Skin of body (tissue), 2 donors: ENCODE measurements around the gene LAMA1. TPM values are rescaled to one million over a fixed set of nuclear protein-coding genes. Genes with fewer than 3 reads are reported as not detected.

ENCODE experiments used
- DNase-seq: peaks from one replicate; lab custom pipeline; 2025; lab: John Stamatoyannopoulos, UW
- total RNA-seq: library from RNA; depleted of rRNA; stranded (reverse); fragments of >200 nt; gene quantifications from one replicate; pipeline ENCODE4 v1.2.3, GENCODE V29; 2014

The LAMA1 gene
- total RNA-seq, 1 donor from 2014 or later: 2.4 TPM

DNA sequence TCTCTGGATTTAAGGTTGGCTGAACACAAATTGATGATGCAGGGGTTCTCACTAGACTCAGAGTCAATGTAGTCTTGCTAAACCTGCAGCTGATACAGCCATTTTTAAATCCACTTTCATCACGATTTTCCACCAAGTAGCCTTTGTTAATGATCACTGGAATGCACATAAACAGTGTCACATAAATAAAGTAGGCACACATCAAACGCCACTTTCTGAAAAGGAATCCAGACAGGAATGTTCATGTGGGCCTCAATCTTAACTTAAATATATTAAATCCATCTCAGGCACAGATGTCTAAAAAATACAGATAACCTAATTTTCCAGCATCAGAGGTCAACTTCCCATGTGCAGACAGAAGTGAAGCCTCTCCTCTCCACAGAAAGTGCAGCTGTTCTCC lies 58.3 kb downstream of the LAMA1 start:
- DNase-seq: no peak

DNA sequence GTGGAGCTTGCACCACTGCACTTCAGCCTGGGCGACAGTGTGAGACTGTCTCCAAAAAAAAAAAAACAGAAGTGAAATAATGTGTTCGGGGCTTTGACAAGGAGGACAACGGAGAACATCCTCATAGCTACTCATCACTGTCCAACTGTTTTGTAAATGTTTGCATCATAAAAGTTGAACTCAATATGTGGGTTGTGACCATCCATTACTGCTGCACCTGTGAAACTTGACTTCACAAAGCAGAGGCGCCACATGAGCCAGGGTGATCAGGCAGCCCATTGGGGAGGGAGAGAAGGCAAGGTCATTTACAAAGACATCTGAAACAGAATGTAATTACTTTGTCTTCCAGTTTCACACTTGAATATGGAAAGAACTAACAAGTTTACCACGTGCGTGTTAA lies 61.6 kb downstream of the LAMA1 start:
- no peak for DNase-seq

DNA sequence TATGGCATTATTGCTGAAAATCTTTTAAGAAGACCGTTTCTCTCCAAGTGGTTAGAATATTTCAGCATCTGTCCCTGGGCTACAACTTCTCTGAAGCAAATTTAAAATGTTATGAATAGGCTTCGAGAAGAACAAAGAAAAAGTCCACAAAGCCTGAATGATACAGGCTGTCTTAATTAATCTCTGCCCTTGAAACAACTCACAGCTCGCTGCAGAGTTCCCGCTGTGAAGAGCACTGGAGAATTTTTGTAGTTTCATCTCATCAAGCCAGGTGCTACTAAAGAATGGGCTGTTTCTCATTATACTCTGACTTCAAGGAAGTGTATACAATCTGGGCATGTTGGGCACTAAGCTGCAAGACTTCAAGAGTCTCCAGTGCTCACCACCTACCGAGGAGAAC lies 67.6 kb downstream of the LAMA1 start:
- no peak for DNase-seq

DNA sequence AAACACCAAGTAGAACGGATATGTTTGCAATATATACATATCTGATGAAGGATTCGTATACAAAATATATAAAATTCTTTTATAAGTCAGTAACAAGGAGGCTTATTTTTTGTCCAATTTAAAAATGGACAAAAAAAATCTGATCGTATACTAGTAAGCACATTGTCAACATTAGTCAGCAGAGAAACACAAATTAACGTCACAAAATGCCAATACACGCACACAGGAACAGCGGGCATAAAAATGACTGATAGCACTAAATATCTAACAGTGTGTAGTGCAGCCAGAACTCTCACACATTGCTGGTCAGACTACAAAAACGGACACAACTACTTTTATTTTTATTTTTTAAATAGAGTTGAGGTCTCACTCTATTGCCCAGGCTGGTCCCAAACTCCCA lies 69.5 kb downstream of the LAMA1 start:
- DNase-seq: no peak

DNA sequence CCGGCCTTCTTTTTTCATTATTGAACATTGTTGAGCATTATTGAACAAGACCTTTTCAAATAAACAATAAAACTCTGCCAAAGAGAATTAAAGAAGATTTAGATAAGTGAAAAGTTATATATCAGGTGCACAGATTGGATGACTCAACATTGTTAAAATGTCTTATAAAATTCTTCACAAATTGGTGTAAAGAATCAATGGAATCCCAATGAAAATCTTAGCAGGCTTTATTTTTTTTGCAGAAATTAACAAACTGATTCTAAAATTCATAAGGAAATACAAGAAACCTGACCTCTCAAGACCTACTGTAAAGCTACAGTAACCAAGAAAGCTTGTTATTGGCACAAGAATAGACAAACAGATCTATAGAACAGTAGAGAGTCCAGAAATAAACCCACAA lies 70.3 kb downstream of the LAMA1 start:
- no peak for DNase-seq

DNA sequence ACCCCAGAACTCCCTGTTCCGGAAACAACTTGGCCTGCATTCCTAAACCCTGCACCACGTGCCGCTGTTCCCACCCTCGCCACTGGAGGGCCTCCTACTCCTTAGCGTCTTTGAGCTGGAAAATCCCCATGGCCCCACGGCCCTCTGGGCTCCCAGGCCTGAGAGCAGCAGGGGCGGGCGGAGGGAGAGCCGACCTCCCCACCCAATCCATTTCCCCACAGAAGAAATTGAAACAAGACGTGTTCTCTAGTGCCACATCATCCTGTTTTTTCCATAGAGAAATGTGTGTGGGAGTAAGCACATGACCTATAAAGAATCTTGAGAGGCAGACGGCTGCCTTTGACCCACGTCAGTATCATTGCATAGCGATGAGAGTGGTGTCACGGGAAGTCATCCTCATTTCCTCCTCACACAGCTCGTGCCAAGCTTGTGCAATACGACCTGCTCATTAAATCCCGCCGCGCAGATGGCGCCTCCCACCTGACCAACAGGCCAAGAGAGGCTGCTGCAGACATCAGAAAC lies 79.2 kb downstream of the LAMA1 start:
- peak; percentile 87 for DNase-seq

DNA sequence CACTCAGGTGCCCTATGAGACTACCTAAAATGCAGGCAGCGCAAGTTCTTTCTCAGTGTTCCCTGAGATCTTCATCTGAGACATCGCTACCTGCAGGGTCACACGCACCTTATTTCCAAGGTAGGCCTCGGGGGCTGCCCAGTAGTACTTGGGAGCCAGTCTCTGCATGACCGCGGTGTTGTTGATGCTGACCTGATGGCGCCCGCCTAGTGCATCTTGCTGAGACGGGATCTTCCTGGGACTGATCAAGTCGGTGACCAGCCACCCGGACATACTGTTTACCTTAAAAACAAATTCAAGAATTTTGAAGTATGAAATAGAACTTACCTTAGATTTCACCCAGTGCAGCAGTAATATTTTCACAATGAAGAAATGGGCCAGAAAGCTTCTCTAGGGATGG lies 80.1 kb downstream of the LAMA1 start:
- DNase-seq: no peak

DNA sequence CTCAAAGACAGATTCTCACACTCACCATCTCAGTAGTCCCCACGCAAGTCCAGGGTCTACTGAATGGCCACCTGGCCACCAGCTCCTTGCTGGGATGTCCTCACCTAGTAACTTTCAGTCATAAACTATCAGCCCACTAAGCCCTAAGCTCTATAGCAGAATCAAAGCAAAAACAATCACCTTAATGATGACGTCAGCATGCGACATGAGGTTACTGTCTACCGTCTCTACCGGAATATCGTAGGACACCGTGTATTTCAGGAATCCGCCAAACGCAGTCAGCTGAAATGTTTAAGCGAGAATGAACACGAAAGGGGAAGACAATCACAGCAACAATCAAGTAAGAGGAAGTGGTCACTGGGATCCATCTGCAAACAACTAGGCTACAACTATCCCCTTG lies 81.8 kb downstream of the LAMA1 start:
- no peak for DNase-seq

DNA sequence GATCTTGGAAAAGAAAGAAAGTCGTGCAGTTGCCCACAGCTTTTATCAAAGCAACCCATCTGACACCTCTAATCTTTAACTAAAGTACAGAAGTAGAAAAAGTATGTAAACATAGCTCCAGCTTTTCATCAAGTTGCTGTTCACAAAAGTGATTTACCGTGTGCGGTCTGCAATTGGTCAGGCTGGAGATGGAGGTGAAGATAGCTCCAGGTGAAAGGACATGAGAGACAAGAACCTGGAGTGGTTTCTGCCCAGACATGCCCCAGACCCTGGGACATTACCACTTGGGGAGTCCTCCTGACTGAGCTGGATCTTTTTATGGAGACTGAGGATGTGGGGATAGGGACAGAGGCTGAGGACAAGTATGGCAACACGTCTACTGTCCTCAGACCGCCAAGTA lies 82.7 kb downstream of the LAMA1 start:
- DNase-seq: no peak

DNA sequence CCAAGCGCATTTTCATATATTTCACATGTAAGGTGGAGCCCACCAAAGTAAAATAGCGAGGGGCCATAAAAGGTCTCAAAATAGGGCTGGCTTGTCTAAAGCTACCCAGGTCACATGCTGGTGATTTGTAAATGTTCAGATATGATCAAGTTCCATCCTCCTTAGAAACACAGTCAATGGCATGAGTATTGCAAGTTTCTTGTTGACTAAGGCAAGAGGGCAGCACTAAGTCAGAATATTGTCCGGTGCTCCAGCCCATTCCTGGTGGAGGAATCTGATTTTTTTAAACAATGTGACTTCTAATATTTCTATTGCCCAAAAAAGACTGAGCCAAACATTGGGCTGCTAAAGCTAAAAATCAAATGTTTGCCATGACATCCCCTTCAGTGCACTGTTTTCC lies 85.1 kb downstream of the LAMA1 start:
- DNase-seq: no peak

DNA sequence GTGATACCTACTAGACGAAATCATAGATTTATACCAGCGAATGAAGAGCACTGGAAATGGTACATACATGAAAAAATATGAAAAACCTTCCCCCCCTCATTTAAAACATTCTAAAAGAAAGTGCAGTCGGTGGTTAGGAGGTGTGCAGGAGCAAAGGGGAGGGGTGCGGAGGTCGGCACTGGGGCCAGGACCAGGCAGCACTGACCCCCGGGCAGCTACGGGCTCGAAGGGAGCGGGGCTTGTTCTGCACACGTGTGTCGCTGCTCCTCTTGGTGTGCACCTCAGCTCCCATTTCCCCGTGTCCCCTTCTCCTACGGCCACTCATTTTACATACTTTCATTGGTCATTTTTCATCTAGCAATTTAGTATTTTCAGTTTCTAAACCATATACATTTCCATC lies 89.0 kb downstream of the LAMA1 start:
- no peak for DNase-seq

DNA sequence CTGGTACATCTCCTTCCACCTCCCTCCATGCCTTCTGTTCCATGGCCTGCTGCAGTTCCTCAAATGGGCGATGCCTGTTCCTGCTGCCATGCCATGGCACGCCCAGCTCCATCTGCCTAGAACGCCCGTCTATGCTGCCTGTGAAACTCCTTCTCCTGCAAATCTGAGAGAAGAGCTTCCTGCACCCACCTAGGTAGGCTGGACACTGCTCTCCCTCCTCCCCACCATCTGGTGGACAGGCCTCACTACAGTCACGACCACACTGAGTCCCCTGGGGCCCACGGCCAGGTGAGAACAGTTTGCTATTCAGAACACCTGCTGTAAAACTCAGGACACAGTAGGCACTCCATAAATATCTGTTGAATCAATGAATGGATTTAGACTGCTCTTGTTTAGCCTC lies 92.4 kb downstream of the LAMA1 start:
- DNase-seq: no peak

DNA sequence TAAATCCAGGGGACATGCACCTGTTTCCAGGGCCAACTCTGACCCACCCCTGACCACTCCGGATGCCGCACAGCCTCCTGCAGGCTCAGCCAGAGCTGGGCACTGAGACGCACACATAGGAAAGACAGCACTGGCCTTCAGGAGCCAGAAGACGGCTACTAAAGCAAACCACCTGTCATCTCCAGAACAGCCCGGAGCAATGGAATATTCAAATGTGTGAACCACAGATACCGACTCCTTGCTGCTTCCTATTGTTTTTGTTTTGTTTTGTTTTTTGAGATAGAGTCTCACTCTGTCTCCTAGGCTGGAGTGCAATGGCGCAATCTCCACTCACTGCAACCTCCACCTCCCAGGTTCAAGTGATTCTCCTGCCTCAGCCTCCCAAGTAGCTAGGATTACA lies 94.0 kb downstream of the LAMA1 start:
- no peak for DNase-seq

DNA sequence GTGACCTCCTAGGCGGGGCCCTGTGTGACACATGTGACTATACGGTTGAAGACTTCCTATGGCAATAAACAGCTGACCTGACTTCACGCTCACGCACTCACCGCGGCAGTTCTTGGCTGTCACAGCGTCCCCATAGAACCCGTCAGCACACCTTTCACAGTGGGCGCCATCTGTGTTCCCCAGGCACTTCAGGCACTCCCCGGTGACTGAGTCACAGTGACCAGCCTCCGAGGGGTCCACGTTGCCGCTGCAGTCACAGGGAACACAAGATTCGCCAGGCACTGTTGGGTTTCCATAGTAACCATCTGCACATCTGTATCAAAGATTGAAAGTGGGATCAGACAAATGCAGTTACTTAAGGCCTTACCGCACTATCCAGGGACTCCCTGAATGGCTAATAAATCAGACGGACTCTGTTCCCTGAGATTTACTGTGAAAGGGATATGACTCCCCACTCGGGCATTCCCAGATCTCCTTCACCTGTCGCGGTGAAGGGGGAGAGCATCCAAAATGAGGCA lies 94.5 kb downstream of the LAMA1 start:
- no peak for DNase-seq

DNA sequence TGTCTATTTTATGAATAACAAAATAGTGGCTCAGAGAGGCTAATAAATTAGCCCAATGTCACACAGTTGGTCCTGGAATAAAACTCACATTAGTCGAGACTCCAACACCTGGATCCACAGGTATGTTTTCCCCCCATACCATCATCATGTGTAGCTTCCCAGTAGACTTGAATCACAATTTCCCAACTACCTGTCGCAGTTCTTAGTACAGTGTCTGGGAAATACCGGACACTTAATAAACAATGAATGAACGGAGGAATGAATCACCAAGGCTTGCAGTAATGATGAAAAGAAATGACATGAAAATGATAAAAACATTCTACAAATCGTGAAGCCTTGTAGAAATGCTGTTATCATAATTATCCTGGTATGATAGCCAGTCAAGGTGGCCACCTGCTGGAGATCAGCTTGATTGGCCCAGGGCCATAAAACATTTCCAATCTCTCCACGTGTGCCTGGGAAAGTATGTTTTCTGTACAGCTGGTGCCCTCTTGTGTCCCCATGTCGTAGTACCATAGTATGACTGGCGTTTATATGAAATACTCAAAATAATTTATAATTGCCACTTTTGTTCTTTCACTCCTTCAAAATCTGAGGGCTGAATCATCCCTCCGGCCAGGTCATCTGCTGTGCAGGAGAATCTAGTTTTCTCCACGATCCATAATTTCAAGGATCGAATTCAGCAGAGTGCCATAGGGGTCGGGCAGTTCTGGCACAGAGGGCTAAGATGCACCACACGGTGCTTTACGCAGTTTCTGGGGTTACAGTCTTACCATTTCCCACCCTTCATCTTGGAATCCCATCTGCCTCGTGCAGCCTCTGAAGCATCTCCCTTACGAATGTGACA lies 95.4 kb downstream of the LAMA1 start:
- no peak for DNase-seq

DNA sequence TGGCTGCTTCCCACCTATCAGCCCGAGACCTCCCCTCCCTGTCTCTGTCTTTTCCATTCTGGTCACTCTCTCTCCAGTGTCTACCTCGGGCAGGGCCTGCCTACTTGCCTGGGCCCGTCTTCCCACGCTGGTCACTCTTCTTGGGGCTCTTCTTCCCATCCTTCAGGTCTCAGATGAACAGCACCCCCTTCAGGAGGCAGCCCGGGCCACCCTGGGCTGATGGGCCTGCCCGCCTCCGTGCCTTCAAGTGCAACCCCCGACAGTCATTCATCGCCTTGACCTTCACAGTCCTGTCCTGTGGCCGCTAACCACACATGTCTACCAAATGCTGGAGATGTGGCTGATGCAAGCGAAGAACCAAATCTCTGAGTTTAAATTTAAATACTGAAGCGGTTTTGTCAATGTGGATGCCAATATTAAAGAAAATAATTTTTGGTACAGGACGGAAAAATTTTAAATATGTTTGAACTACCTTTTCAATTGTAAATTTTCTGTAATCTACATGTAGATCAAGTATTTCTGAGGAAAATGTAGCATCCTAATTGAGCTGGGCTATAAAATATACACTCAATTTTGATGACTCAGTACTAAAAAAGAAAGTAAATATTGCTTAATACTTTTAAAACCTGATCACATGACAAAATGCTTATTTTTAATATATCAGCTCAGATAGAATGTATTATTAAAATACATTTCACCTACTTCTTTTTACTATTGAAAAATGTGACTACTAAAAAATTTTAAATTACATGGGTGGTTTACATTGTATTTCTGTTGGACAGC lies 96.4 kb downstream of the LAMA1 start:
- DNase-seq: no peak

DNA sequence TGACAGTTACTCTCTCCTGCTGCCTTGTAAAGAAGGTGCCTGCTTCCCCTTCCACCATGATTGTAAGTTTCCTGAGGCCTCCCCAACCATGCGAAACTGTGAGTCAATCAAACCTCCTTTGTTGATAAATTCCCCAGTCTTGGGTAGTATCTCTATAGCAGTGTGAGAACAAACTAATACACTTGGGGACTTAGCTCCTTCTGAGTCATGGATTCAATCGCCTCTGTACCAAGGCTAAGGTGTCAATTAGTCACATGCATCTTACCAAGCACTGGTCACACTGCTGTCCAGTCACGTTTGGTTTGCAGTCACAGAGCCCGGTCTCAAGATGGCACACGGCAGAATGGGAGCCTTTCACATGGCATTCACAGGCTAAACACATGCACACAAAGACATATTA lies 100.6 kb downstream of the LAMA1 start:
- no peak for DNase-seq

DNA sequence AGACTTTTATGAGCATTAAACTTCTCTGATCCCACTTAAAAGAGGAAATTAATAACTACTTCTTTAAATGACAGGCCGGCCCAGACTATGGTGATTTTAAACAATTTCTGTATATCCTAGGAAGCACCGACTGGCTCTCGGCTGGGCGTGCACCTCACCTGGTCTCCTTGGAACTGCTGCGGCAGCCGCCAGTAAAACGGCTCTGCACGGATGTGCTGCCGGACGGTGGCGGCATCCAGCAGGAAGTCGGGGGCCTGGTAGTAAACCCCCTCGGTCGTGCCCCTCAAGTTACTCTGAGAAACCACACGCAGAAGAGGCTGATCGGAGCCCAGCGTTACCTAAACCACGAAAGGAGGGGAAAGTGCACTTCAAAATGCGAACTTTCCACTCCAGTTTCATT lies 106.5 kb downstream of the LAMA1 start:
- no peak for DNase-seq

DNA sequence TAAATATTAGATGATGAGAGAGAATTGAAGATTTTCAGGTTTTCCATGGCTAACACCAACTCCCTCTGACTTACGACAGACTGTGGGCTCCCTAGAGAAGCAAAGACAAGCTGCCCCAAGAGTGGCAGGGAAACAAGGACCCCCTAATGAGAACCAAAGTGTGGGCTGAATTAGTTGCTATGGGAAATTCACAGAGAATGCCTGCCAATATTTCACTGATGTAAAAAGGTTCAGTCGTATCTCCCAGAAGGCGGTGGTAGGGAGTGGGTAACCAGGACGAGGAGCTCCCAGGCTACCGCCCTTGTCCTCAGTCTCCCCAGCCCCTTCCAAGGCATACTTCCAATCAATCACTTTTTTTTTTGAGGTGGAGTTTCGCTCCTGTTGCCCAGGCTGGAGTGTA lies 113.6 kb downstream of the LAMA1 start:
- DNase-seq: no peak

DNA sequence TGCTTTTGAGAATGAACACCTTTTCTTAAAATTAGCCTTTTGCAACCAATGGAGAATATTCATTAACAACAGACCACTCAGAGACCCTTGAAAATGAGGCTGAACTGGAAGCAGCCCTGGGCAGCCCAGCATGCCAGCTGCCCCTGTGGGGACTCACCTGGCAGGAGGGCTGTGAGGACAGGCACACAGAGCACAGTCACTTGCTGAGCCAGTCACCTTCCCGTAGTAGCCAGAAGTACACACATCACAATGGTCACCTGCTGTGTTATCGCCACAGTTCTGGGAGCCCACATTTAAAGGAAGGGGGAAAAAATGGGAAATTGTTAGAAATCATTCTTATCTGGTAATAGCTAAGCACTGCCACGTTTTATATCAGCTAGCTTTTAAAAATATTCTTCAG lies 115.5 kb downstream of the LAMA1 start:
- no peak for DNase-seq

DNA sequence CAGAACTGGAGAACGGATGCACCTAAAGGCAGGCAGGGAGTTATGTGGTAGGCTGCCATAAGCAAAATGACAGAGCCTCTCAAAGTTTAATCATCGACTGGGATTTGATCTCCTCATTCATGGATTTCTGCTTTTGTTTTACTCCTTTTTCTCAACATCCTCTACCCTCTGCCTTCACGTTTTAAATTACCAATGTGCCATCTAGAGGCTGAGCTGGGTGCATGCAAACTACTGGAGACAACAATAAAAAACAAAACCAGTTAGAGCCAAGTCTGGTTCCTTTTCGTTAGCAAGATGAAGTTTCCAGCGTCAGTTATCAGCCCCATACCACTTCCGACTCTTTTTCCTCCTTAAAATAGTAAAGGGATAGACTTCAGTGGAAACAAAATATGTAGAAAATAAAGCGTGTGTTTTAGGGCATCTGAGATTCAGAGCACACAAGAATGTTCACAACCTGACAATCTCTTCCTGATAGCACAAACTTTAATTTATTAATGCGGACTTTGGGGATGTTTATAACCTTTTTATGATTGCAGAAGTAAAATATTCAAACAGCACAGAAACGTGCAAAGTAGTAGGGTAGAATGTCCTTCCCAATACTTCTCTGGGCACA lies 117.0 kb downstream of the LAMA1 start:
- no peak for DNase-seq

DNA sequence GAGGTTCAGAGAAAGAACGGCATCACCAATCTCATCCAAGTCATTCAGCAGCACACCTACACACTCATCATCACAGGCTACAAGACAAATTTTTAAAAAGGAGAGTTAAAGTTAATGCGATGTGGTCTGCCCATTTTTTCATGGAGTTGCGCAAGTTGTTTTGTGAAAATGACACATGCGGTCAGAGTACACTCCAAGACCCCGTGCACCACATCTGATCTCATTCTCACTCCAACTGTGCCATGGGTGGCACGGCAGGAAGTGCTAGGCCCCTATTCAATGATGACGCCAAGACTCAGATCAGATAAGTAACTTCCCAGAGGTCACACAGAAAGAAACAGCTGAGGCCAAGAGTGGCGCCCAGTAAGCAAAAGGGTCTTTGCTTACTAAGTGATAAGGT lies 119.8 kb downstream of the LAMA1 start:
- DNase-seq: no peak
